Effector memory CD8-positive, alpha-beta T cell (primary cell): ENCODE results near the gene CPD.
"Not testable (repeated sequence)": the region's sequence is repeated elsewhere in the genome, so short reads cannot be mapped to it uniquely, and the experiment has no call there.

Experiments
- ATAC-seq: fragments of 150-1000 bp; cut with Tn5 transposase; replicated peaks from 2 replicates; pipeline ENCODE4 v1.10.0; 2021; ENCODE audit warnings: mild to moderate bottlenecking, moderate library complexity
- DNase-seq, 3 experiments: peaks; one replicate each; pipeline ENCODE4 v3.0.0; 2021
- H3K27ac Mint-ChIP-seq, 2 donors: one replicate each; pipeline ENCODE4 v1.8.0; 2022; ENCODE audit warnings: mild to moderate bottlenecking in 2 of 2, mixed read lengths in 2 of 2, moderate library complexity in 2 of 2
- H3K27me3 Mint-ChIP-seq, 2 donors: one replicate each; pipeline ENCODE4 v1.8.0; 2022; ENCODE audit warnings: mixed read lengths in 2 of 2
- H3K36me3 Mint-ChIP-seq: one replicate; pipeline ENCODE4 v1.8.0; 2022; ENCODE audit warnings: mild to moderate bottlenecking, moderate library complexity, mixed read lengths; ENCODE audit not compliant: insufficient read depth
- H3K4me1 Mint-ChIP-seq, 2 donors: one replicate each; pipeline ENCODE4 v1.8.0; 2022; ENCODE audit warnings: low read depth in 2 of 2, mixed read lengths in 2 of 2
- H3K4me3 Mint-ChIP-seq, 2 donors: one replicate each; pipeline ENCODE4 v1.8.0; 2022; ENCODE audit warnings: mild to moderate bottlenecking in 2 of 2, mixed read lengths in 2 of 2, moderate library complexity in 2 of 2
- H3K9me3 Mint-ChIP-seq, 2 donors: one replicate each; pipeline ENCODE4 v1.8.0; 2022; ENCODE audit warnings: mixed read lengths in 2 of 2
- total RNA-seq, 9 experiments: gene quantifications; one replicate each; lab custom pipeline; 2026; lab: John Stamatoyannopoulos, UW

Gene CPD
- 104 to 267 (median 134) reads per million in 9 experiments for total RNA-seq

GRCh38 chr17:30378825-30379302 is at the start of gene CPD:
Gene CPD (plus strand): TSS chr17:30378927. CDS start chr17:30378981, 54 bp downstream.
- H3K4me3 Mint-ChIP-seq, result peak within 1 kb of the TSS; percentile 82 to 88
- H3K4me1 Mint-ChIP-seq, result peaks cover 34 to 51% of the 10 kb centered on the region in 2 donors
- peaks cover 15% of the 10 kb centered on the region for H3K36me3 Mint-ChIP-seq
- peak within 1 kb of the TSS; percentile 87 to 91 for H3K27ac Mint-ChIP-seq
- DNase-seq (peak; percentile 97 to 98 (median 97)), ATAC-seq (peak; percentile 86)
- H3K27me3 Mint-ChIP-seq, result no peaks in the 10 kb centered on the region
- H3K9me3 Mint-ChIP-seq, result no peaks in the 10 kb centered on the region

- H3K9me3 Mint-ChIP-seq, result peaks cover 0 to 2% of the 10 kb centered on the region in 2 donors
Measured at GRCh38 chr17:30332057-30332542, 46.6 kb upstream of the CPD start.

GRCh38 chr17:30333503-30334360 is 45.0 kb upstream of the CPD start, which contains the start of gene TMIGD1:
Gene TMIGD1 (minus strand): TSS chr17:30334057. CDS start chr17:30332133, 1,924 bp downstream.
- Mint-ChIP-seq H3K9me3 (peaks cover 0 to 2% of the 10 kb centered on the region in 2 donors), H3K4me3 (peak within 1 kb of the TSS in 1 of 2 donors; percentile 39), H3K27ac (peak within 1 kb of the TSS; percentile 44 to 98), H3K4me1 (peaks cover 35% of the 10 kb centered on the region in 2 donors), H3K36me3 (peaks cover 10% of the 10 kb centered on the region), H3K27me3 (no peaks in the 10 kb centered on the region)
- DNase-seq (no peak), ATAC-seq (no peak)

More at GRCh38 chr17:30332057-30332542, 46.6 kb upstream of the CPD start:
- H3K36me3 Mint-ChIP-seq, result peaks cover 10% of the 10 kb centered on the region
- DNase-seq, result peak; percentile 20 to 30 (median 23)
- no peaks in the 10 kb centered on the region for H3K27me3 Mint-ChIP-seq
- peak; percentile 93 for ATAC-seq
- peak overlapping the region; percentile 74 to 80 for H3K4me3 Mint-ChIP-seq
- peaks cover 35% of the 10 kb centered on the region in 2 donors for H3K4me1 Mint-ChIP-seq
- H3K27ac Mint-ChIP-seq, result peak overlapping the region; percentile 44 to 98

- DNase-seq (no peak), ATAC-seq (no peak)
- Mint-ChIP-seq H3K27ac (no peak overlapping the region), H3K4me3 (no peak overlapping the region), H3K36me3 (peaks cover 10% of the 10 kb centered on the region), H3K27me3 (no peaks in the 10 kb centered on the region), H3K4me1 (peaks cover 35% of the 10 kb centered on the region in 2 donors), H3K9me3 (peaks cover 0 to 2% of the 10 kb centered on the region in 2 donors)
Measured at GRCh38 chr17:30334421-30334820, 44.3 kb upstream of the CPD start.

GRCh38 chr17:30336369-30337171 is 42.2 kb upstream of the CPD start:
- Mint-ChIP-seq H3K4me1 (peaks cover 28 to 31% of the 10 kb centered on the region in 2 donors), H3K4me3 (peak overlapping the region in 1 of 2 donors; percentile 38), H3K36me3 (peaks cover 4% of the 10 kb centered on the region), H3K27ac (no peak overlapping the region), H3K27me3 (no peaks in the 10 kb centered on the region), H3K9me3 (peaks cover 0 to 2% of the 10 kb centered on the region in 2 donors)
- peak; percentile 43 for ATAC-seq
- DNase-seq, result peak; percentile 58 to 67 (median 62)

GRCh38 chr17:30337393-30337999 is 41.2 kb upstream of the CPD start:
- H3K4me1 Mint-ChIP-seq, result peaks cover 22 to 24% of the 10 kb centered on the region in 2 donors
- DNase-seq (no peak), ATAC-seq (no peak)
- peaks cover 0 to 2% of the 10 kb centered on the region in 2 donors for H3K9me3 Mint-ChIP-seq
- no peaks in the 10 kb centered on the region for H3K36me3 Mint-ChIP-seq
- no peaks in the 10 kb centered on the region for H3K27me3 Mint-ChIP-seq
- H3K27ac Mint-ChIP-seq, result no peak overlapping the region
- H3K4me3 Mint-ChIP-seq, result no peak overlapping the region

- Mint-ChIP-seq H3K27ac (peak overlapping the region in 1 of 2 donors; percentile 8), H3K9me3 (peaks cover 0 to 2% of the 10 kb centered on the region in 2 donors), H3K36me3 (no peaks in the 10 kb centered on the region), H3K27me3 (no peaks in the 10 kb centered on the region), H3K4me3 (no peak overlapping the region), H3K4me1 (peaks cover 13 to 19% of the 10 kb centered on the region in 2 donors)
- no peak for DNase-seq
- ATAC-seq, result no peak
Measured at GRCh38 chr17:30339086-30339485, 39.6 kb upstream of the CPD start.

- Mint-ChIP-seq H3K27me3 (no peaks in the 10 kb centered on the region), H3K27ac (peak overlapping the region; percentile 49 to 60)
Measured at GRCh38 chr17:30340801-30341356, 37.8 kb upstream of the CPD start.

GRCh38 chr17:30341703-30342249 is 37.0 kb upstream of the CPD start:
- Mint-ChIP-seq H3K4me1 (peaks cover 5 to 12% of the 10 kb centered on the region in 2 donors), H3K27me3 (no peaks in the 10 kb centered on the region), H3K27ac (no peak overlapping the region), H3K9me3 (no peaks in the 10 kb centered on the region), H3K4me3 (no peak overlapping the region), H3K36me3 (no peaks in the 10 kb centered on the region)
- ATAC-seq (no peak), DNase-seq (no peak)

More at GRCh38 chr17:30340801-30341356, 37.8 kb upstream of the CPD start:
- Mint-ChIP-seq H3K9me3 (peaks cover 0 to 2% of the 10 kb centered on the region in 2 donors), H3K36me3 (no peaks in the 10 kb centered on the region), H3K4me1 (peaks cover 11 to 19% of the 10 kb centered on the region in 2 donors), H3K4me3 (no peak overlapping the region)
- no peak for ATAC-seq
- no peak for DNase-seq

- Mint-ChIP-seq H3K4me1 (peaks cover 5 to 11% of the 10 kb centered on the region in 2 donors), H3K27ac (peak overlapping the region in 1 of 2 donors; percentile 44)
- not testable (repeated sequence) for DNase-seq, H3K27me3 Mint-ChIP-seq, H3K4me3 Mint-ChIP-seq, ATAC-seq, H3K9me3 Mint-ChIP-seq, H3K36me3 Mint-ChIP-seq
Measured at GRCh38 chr17:30343244-30343643, 35.5 kb upstream of the CPD start.

- Mint-ChIP-seq H3K36me3 (no peaks in the 10 kb centered on the region), H3K4me1 (peaks cover 5 to 11% of the 10 kb centered on the region in 2 donors), H3K27me3 (no peaks in the 10 kb centered on the region), H3K27ac (peak overlapping the region in 1 of 2 donors; percentile 44), H3K9me3 (no peaks in the 10 kb centered on the region), H3K4me3 (no peak overlapping the region)
- no peak for ATAC-seq
- no peak for DNase-seq
Measured at GRCh38 chr17:30343796-30344195, 34.9 kb upstream of the CPD start.
